ENCODE data around the gene EPB41L4A. TPM values are rescaled to one million over a fixed set of nuclear protein-coding genes. Genes with fewer than 3 reads are reported as not detected.
A peak's percentile ranks its signal among the peaks of the same experiment; 100 is the strongest.

The EPB41L4A gene
- total RNA-seq, 1 donor from 2014 or later: 18.6 TPM

DNA sequence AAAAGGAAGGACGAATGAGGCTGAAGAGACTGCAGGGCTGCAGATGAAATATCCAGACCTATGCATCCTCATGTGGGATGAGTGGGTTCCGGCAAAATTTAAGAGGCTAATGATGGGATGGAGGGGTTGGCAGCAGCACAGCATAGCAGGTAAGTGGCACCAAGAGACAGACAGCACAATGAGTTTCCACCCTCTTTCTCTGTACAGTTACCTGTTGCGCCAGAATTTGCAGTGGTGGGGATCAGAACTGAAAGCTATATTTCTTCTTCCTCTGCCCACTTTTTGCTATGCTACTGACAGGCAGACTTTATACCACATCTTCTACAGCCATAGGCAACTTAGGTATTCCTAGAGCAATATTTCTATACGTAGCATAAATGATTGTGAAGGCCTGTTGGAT, 227.0 kb downstream of the EPB41L4A start:
- intact Hi-C loops (cut with micrococcal nuclease): no loop called here
- DNase-seq: no peak
- ATAC-seq: no peak

DNA sequence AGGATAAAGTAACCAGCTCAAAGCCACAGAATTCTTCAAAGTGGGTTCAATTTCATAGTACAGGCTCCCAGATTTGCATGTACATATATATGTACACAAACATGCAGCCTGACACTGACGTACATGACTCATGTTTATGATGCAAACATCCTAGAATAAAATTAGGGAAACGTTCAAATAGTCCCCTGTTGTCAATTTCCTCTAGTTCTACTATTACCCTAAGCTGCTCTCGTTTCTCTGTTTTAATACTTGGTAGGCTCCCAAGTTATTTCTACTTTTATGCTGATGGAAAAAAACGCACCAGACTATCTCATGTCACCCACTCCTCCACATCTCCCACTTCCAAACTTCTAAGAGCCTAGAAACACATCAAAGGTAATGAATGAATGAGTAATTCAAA, 229.7 kb downstream of the EPB41L4A start:
- ATAC-seq (no peak), DNase-seq (no peak)
- intact Hi-C loops (cut with micrococcal nuclease): no loop called here

DNA sequence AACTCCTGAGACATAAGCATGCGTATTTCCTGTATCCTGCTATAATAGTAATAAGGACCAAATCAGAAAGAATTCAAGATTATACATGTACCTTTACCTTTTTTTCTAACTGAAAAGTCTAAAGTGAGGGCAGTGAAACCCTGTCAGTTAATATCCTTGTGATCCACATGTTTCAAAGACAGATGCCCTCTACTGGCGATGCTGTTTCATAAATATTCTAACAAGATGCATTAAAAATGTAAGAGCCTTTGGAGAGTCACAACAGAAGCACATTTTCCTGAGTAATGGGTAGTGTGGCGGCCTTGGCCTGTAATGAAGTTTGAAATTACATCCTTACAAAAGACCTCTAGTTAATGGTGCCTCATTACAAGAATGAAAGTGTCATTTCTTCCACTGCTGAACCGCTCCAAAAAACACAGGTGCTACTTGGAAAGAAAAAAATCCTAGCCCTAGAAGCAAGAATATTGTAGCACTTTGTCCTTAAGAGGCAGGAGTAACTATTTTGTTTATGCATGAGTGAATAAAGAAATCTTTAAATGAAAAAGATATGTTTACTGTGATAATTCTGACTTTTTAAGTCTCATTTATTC, 232.6 kb downstream of the EPB41L4A start:
- ATAC-seq (no peak), DNase-seq (no peak)
- intact Hi-C loops (cut with micrococcal nuclease): no loop called here

DNA sequence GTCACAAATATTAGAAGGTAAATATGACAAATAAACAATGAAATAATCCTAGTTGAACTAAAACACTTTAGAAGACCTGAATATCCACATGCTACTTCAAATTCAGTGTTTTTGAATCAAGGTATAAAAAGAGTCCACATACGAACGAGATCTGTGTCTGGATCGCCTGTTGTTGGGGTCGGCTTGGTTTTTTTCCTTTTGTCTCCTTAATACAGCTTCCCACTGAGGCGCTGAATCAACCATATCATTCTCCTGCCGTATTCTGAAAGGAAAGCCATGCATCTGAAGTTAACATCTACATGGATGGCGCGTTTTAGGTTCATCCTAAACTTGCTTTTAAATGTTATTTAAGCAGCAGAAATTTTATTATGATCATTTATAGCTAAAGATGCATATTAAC, 235.2 kb downstream of the EPB41L4A start:
- intact Hi-C loops (cut with micrococcal nuclease): no loop called here
- no peak for DNase-seq
- no peak for ATAC-seq

DNA sequence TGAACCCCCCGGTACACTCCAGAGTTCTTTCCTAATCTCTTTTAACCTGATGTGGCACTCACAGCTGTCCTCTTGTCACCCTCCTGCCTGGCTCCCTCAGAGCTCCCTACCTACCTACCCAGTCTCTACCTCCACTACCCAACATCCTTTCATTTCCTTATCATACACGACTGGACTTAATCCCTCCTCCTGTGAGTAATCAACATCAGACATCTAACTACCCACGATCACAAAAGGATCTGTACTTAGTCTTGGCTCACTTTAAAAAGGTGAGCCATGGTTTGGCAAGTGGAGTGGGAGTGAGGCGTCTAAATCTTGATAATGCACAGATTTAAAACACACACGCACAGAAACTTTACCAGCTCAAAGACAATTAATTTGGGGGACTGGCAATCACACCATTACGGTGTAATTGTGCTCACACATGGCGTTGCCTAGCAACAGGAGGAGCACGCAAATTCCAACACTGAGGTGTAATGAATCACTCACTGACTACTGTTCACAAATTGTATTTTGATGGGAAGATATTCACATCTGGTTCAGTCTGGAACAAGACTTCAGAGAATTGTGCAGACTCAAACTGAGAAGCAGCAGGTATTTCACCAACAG, 235.9 kb downstream of the EPB41L4A start:
- DNase-seq (no peak), ATAC-seq (peak; percentile 52)
- intact Hi-C loops (cut with micrococcal nuclease): no loop called here

DNA sequence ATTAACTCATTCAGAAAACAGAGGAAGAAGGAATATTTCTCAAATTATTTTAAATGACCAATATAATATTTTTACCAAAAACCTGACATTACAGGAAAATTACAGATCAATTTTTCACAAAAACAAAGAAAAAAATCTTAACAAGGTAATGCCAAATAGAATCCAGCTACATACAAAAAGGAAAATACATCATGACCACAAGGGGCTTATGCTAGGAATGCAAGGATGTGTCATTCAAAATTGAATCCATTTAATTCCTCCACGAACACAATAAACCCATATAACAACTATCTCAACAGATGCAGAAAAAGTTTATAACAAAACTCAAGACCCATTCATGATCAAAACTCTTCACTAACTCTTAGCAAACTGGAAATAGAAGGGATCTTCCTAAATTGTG, 239.8 kb downstream of the EPB41L4A start:
- no peak for DNase-seq
- ATAC-seq: no peak
- intact Hi-C loops (cut with micrococcal nuclease): loop anchor here (5.0 kb wide), 1 partner anchor 243 kb away; no protein-coding TSS in a partner anchor

DNA sequence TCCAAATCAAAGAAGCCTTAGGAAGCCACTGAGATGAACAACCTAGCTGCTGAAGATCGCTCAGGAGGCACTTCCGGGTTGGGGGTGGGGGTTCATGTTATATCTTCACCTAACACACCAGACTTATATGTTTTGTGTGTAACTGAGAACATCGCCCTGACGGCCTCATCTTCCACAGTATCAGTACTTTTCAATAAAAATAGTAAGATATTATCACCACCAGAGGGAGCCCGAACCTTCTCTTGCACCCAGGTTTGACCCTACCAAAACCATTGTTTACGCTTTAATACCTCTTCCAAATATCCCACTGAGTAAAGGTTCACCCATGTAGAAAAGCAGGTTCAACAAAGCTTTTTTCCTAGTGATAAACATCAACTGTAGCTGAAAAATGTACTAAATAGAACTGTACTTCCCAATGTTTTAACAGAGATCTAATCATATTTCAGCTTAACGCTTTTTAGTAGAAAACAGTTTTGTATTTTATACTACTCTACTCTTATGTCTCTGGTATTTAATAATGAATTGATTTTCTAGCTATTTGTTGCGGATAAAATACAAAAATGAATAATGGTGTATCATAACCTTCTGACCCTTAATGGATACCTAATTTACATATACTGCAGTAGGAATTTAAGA, 244.0 kb downstream of the EPB41L4A start:
- DNase-seq (no peak), ATAC-seq (peak; percentile 68)
- intact Hi-C loops (cut with micrococcal nuclease): loop anchor here (5.0 kb wide), 1 partner anchor 247 kb away; no protein-coding TSS in a partner anchor

DNA sequence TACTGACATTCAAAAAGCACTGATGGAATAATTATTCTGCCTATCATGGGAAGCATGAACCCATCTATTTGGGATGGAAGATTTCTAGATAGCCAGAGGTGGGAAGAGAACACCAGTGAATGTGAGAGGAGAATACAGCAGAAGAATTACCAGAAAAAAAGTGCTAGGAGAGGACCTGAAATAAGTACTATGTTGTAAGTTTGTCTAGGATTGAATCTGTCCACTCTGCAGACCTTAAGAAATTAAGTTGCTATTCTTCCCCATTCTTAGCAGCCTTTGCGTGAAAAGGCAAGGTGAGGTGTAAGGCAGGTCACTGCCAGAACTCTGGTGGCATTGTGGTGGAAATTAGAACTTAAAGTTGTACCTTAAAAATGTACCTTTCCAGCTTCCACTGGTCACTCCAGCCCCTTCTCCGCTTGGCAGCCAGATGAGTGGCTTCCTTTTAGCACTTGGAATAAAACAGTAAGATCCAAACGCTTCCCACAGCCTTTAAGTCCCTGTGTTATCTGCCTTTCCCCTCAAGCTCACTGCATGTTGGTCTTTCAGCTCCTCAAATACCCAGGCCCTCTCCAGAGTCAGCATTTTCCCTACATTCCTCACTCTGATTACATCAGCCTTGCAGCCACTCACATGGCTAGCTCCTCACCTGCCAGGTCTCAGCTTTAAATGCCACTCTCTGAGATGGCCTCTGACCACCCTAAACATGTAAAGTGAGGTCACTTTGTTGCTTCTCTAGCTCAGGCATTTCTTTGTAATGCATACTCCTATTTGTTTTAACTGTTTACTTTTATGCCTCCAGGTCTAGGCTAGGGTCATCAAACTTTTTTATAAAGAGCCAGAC, 253.0 kb downstream of the EPB41L4A start:
- no peak for DNase-seq
- intact Hi-C loops (cut with micrococcal nuclease): no loop called here

DNA sequence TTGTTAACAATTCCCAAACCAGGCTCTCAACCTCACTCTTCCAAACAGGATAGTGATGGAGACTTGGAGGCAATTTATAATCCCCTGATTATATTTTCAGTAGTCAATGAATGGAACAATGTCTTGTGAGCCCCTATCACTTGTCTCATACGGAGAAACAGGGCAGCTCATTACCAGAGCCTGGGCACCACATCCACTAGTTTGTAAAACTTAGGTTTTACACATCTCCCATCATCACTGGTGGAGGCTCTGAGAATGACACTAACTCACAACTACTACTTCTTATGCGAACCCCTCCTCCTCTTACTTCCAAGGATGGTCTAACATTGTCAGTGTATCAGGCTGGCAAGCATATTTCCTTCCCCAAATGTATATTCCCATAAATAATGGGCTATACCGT, 253.7 kb downstream of the EPB41L4A start:
- DNase-seq: no peak
- intact Hi-C loops (cut with micrococcal nuclease): no loop called here
- no peak for ATAC-seq

More for the DNA sequence above, 253.0 kb downstream of the EPB41L4A start:
- ATAC-seq: no peak

DNA sequence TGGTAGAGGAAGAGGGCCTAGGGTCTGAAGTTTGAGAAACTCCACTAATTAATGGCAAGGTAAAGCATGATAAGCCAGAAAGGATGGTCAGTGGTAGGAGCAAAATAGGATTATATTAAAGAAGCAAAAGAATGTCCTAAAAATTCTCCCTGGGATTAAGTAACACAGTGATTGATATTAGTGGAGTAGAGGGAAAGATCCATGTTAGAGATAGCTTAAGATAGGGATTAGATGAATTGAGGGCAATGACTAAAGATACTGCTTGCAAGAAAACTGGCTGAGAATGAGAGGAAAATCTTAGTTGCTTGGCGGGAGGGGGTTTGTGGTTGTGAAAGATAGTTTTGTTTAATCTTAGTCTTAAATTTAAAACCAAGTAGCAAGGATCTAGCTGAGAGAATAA, 255.6 kb downstream of the EPB41L4A start:
- ATAC-seq (no peak), DNase-seq (no peak)
- intact Hi-C loops (cut with micrococcal nuclease): no loop called here

DNA sequence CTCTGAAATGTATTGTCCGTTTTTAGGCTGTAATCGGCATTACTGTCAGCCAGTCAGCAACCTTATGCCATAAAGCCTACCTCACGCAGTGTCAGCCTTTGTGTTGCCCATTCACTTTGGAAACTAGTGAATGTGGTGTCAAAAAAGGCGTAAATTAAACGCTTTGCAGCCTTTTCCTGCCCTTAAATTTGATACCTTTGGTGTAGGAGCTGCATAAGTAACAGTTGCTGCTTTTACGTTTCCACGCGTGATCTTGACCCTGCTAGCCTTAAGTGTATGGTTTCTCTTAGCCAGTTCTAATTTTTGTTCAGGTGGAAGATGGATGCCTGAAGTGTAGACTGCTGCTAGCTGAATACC, 257.7 kb downstream of the EPB41L4A start:
- DNase-seq: no peak
- intact Hi-C loops (cut with micrococcal nuclease): no loop called here
- no peak for ATAC-seq

DNA sequence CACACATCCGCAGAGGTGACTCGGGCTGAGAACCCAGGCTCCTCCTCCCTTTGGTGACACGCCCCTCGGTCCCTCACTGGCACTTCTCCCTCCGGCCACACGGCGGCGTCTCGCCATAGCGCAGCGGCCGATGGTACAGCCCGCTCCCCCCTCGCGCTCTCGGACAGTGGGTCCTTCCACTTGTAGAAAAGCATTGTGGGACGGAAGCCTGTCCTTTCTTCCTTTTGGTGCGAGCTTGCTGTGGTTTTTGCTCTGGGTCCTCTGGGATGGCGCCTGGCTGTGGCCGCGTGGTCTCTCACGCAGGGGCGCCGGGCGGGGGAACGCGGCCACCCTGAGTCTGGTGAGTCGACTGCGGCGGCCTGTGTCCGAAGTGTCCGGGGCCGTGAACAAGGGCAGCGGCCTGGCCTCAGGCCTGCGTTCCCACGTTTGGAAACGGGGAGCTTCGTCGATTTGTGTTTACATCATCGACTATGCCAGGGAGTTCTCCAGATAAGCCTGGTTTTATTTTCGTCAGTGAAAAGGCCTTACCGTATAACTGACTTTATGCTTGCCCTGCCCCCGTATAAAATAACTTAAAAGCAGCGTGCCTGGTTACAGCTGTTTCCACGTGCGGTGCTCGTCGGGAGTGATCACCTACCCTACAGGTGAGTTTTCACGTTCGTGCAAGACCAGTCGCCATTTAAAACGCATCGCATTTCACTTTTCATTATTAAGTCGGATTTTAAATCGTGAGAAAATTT, 258.3 kb downstream of the EPB41L4A start:
- peak; percentile 92 for ATAC-seq
- DNase-seq: peak; percentile 93
- intact Hi-C loops (cut with micrococcal nuclease): no loop called here

DNA sequence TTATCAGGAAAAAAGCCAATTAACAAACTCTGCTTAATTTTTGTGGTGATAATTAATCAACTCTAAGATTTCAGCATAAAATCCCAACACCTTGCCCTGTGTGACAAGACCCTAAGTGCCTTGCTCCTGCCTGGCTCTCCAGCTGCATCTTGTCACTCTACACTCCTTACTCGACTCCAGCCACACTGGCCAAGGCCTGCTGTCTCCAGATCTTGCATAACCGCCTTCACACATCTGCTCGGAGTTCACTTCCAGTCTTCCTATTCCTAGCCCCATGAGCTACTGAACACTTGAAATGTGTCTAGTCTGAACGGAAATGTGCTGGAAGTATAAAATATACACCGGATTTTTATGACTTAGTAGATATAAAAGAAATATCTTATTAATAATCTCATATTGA, 259.6 kb downstream of the EPB41L4A start:
- intact Hi-C loops (cut with micrococcal nuclease): no loop called here
- DNase-seq: peak; percentile 64
- peak; percentile 75 for ATAC-seq

DNA sequence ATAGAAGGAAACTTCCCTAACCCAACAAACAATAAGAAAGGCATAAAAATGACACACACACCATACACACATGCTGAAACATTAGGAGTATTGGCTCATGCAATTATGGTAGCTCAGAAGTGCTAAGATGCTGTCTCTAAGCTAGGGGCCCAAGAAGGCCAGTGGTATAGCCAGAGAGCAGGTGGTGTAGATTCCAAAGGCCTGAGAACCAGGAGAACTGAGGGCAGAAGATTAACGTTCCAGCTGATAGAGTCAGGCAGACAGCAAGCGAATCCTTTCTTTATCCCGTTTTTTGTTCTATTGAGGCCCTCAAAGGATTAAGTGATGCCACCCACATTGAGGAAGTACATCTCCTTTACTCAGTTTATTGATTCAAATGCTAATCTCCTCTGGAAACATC, 262.9 kb downstream of the EPB41L4A start:
- ATAC-seq (no peak), DNase-seq (no peak)
- intact Hi-C loops (cut with micrococcal nuclease): no loop called here

DNA sequence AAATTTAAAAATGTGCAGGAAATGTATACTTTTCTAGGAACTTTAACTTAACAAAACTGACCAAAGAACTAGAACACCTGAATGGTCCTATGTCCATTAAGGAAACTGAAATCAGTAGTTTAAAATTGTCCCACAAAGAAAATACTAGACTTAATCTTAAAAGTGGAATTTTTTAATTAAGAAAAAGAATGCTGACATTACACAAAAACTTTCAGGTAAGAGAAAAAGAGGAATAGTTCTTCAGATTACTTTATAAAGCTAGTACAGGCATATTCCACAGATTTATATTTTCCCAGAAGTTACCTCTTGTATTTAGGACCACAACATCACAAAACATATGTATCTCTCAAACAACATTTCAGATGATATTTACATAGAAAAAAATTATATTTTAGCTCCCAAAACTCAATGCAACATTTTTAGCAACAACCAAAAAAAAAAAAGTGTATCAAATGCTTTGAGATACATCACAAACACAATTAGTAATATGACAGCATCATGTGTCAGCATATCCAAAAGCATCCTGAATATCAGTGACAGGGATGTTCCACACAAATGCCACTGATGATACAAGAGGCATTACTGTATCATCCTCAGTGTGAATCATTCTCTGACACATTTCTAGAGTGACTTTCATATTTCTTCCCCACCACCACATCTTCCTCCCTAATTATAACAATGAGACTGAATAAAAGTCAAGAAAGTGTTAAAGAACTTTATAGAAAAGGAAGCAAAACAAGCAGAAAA, 264.0 kb downstream of the EPB41L4A start:
- intact Hi-C loops (cut with micrococcal nuclease): no loop called here
- DNase-seq: no peak
- no peak for ATAC-seq

DNA sequence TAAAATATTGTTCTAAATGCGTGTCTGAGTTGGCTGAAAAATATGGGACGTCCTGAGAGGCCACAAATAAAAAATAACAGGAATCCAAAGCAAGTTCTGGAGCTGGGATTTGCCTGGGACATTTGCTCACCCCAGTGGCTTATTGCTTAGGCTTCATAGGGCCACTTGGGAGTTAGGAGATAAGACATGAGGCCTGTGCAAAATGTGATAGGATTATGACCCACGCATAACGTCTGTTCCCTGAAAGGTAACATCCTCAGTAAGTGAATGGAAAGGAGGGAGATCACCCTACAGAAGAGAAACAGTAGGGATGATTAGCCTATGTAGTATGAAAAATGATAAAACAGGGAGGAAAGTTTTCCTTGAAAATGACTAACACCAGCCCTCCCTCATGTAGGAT, 269.4 kb downstream of the EPB41L4A start:
- DNase-seq: no peak
- intact Hi-C loops (cut with micrococcal nuclease): loop anchor here (5.0 kb wide), 2 partner anchors 597 to 617 kb away; no protein-coding TSS in a partner anchor
- ATAC-seq: no peak

DNA sequence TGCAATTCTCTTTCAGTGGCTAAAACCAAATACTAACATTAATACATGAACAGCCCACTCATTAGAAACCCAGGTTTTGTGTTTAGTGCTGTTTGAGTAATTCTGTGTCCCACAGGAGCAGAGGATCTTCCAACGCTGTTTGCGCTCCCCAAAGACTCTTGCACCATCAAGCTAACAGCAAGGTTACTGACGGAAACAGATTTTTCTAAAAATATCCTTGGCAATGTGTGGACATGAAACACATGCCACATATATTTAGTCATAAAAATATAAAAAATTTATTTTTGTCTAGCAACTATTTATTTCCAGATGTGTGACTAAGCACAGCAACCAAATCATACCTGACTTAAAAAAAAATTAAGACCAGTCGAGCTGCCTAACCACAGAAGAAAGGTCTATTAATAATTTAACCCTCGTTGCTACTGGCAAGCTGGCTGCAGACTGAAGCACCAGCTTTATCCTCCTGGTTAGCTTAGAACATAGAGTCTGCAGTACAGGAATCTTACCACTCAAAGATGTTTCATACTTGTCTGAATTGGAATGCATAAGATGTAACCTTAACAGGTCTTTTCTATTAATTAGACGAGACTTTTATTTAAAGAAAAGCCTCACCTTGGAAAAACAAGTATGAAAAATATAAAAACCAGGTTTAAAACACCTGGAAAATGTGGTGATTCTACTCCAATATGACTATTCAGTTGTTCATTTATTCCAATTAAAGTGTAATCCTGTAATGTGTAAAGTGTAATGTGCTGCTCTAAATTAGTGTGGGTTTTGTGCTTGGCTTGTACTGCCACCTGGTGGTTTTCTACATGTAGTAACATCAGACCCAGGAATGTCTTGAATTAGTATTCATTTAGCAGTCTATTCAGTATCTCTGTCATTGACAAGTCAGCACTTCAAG, 272.5 kb downstream of the EPB41L4A start:
- DNase-seq (no peak), ATAC-seq (peak; percentile 86)
- intact Hi-C loops (cut with micrococcal nuclease): loop anchor here (5.0 kb wide), 2 partner anchors 594 to 614 kb away; no protein-coding TSS in a partner anchor

DNA sequence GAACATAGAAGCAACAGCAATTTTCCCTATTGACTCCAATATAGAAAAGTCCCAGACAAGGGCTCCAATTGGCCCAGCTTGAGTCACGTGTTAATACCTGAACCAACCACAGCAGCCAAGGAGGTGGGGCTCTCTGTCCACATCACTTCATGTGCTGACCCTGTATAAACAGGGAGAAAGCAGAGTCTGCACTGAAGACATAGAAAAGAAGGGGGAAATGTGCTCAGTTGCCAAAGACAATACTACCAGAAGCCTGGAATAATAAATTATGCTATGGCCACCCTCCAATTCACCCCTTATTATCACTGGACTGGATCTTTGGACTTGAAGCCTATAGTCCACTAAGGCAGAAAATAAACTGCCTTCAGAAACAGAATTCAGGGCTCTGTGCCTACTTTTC, 275.4 kb downstream of the EPB41L4A start:
- intact Hi-C loops (cut with micrococcal nuclease): no loop called here
- ATAC-seq (no peak), DNase-seq (no peak)

All from left ventricle myocardium superior (tissue), 1 donor.